Fibroblast of skin of right quadriceps (primary cell): ENCODE data around the gene TRIM39.
"Not testable (repeated sequence)": the region's sequence is repeated elsewhere in the genome, so short reads cannot be mapped to it uniquely, and the experiment has no call there.

Experiments
- DNase-seq: peaks from one replicate; pipeline ENCODE4 v3.0.0-alpha.2; 2013

Gene TRIM39

GRCh38 chr6:30369280-30369679, 42.6 kb downstream of the TRIM39 start:
- not testable (repeated sequence) for DNase-seq

- DNase-seq, result peak; percentile 9
Measured at GRCh38 chr6:30378290-30378937, 51.7 kb downstream of the TRIM39 start.

GRCh38 chr6:30380464-30380863, 53.7 kb downstream of the TRIM39 start:
- no peak for DNase-seq

GRCh38 chr6:30386166-30386565, 59.4 kb downstream of the TRIM39 start:
- no peak for DNase-seq

GRCh38 chr6:30391240-30391639, 64.5 kb downstream of the TRIM39 start:
- no peak for DNase-seq
